ENCODE data around the gene GYS1.

Gene GYS1

GRCh38 chr19:48988860-48989259 lies 4.2 kb downstream of the GYS1 start:
- no peak for DNase-seq (ENCODE audit: low read depth)

GRCh38 chr19:48988286-48988685 lies 4.8 kb downstream of the GYS1 start:
- no peak for DNase-seq (ENCODE audit: low read depth)

GRCh38 chr19:48987323-48987722 lies 5.8 kb downstream of the GYS1 start:
- DNase-seq (ENCODE audit: low read depth): no peak

DNA sequence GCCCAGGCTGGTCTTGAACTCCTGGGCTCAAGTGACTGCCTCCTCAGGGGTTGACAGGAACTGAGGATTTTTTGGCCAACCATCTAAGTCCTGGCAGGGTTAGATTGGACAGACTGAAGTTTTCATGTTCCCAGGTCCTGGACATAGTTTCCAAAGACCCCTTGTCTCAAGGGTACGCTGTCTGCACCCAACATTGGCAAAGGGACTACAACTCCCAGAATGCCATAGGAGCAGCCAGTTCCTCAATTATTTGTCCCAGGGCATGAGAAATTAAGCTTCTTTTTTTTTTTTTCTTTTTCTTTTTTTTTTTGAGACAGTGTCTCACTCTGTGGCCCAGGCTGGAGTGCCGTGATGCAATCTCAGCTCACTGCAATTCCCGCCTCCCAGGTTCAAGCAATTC lies 6.9 kb downstream of the GYS1 start:
- no peak for DNase-seq (ENCODE audit: low read depth)

- no peak for DNase-seq (ENCODE audit: low read depth)
Observed at GRCh38 chr19:48985711-48986110, 7.4 kb downstream of the GYS1 start.

DNA sequence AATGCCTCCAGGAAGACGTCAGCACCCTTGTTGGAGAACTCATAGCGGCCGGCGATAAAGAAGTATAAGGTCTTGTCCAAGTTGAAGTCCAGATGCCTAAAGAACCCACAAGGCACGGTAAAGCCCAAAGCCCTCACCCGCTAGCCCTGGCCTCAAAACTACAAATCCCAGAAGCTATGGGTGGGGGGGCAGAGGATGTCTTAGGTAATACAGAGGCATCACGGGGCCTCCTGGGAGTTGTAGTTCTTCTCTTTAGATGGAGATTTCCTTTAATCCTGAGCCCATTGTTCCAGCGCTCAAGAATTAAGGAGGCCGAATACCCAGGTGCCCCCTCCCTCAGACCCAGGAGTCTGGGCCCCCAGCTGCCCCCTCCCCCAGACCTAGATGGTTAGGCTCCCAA lies 10.8 kb downstream of the GYS1 start:
- no peak for DNase-seq (ENCODE audit: low read depth)

DNA sequence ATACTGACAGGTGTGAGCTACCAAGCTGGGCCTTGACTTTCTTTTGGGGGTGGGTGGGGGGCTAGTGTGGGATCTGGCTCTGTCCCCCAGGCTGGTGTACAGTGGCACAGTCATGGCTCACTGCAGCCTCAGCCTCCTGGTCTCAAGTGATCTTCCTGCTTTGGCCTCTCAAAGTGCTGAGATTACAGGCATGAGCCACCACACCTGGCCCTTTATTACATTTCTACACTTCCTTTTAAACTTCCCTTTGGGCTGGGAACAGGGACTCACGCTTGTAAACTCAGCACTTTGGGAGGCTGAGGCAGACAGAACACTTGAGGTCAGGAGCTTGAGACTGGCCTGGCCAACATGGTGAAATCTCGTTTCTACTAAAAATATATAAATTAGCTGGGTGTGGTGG lies 16.0 kb downstream of the GYS1 start:
- no peak for DNase-seq (ENCODE audit: low read depth)

GRCh38 chr19:48975947-48976847 lies 16.9 kb downstream of the GYS1 start:
- no peak for DNase-seq (ENCODE audit: low read depth)

GRCh38 chr19:48970923-48971395 lies 22.1 kb downstream of the GYS1 start:
- DNase-seq (ENCODE audit: low read depth): peak; percentile 70

- no peak for DNase-seq (ENCODE audit: low read depth)
Observed at GRCh38 chr19:48970139-48970766, 22.9 kb downstream of the GYS1 start.

DNA sequence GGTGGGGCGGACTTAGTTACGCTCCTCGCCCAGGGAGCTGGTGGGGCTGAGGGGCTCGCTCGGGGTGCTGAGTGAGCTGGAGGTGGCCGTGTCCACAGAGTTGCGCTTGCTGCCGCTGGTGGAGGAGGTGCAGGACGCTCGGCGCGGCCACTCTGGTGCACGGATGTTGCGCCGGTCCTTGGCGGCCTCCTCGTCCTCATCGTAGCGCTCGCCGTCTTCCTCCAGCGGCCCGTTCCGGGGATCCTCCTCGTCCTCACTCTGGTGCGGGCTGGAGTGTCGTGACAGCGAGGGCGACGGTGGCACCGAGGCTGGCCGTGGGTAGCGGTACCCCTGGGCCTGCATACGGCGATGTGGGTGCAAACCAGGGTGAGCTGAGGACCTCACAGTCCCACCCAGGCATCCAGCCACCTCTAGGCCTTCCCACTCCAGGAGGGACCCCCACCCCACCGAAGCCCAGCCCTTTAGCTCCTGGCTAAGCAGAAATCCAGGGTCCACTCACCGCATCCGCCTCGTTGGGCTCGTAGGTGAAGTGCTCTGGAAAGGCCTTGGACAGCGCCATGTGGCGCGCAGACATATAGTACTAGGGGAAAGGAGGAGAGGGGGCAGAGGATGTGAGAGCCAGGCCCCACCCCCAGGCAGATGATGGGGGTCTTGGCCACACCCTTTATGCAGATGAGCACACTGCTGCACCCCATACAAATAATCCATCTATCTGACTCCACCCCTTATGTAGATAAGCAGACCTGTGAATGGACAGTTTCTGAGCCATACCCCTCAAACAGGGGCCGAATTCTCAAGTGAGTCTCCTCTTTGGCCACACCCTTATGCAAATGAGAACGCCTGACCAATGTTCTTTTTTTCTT lies 23.6 kb downstream of the GYS1 start:
- no peak for DNase-seq (ENCODE audit: low read depth)

GRCh38 chr19:48968813-48969218 lies 24.3 kb downstream of the GYS1 start:
- DNase-seq (ENCODE audit: low read depth): no peak

DNA sequence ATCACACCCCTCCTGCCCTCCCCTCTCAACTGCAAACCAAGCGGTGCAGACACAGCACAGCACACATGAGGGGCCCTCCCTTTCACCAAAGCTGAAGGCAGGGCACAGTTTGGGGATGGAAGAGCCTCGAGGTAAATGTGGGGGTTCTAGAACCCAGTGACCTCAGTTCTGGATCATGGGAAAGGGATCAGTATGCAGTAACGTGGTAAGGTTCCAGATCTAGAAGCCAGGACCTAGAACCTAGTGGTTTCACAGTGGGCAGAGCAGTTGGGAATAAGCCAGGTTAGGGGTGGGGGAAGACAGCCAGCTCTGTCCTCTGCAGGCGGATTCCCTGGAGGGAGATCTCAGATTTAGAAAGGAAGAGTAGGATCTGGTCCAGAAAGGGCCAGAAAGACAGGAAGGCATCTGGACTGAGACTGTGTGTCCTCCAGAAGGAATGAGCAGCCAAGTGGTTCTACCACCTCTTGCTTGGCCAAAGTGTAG lies 24.9 kb downstream of the GYS1 start:
- no peak for DNase-seq (ENCODE audit: low read depth)

GRCh38 chr19:48967346-48968178 lies 25.5 kb downstream of the GYS1 start:
- no peak for DNase-seq (ENCODE audit: low read depth)

- no peak for DNase-seq (ENCODE audit: low read depth)
Observed at GRCh38 chr19:48966541-48967345, 26.4 kb downstream of the GYS1 start.

DNA sequence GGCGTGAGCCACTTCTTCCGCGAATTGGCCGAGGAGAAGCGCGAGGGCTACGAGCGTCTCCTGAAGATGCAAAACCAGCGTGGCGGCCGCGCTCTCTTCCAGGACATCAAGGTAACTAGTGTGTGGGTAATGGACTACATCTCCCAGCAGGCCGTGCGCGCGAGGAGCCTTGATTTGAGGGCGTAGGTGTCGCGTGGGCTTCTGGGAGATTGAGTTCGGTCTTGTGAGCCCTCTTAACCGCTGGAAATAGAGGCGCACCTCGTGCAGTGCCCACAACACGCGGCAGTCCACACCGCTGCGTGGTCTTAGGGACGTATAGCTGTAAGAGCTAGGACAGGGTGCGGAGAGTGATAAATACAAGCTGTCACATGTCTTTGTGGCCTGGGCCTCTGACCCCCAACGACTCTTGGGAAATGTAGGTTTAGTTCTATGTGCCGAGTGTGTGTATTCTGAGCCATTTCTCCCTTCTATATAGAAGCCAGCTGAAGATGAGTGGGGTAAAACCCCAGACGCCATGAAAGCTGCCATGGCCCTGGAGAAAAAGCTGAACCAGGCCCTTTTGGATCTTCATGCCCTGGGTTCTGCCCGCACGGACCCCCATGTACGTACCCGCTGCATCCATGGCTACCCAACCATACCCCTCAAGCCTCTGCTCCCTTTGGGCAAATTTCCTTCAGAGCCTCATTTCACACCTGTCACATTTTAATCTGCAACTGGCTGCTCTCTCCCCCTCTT lies 27.1 kb downstream of the GYS1 start:
- DNase-seq (ENCODE audit: low read depth): peak; percentile 83

GRCh38 chr19:48965040-48965805 lies 27.9 kb downstream of the GYS1 start, which contains the start of gene FTL:
FTL (plus strand) TSS chr19:48965309; CDS start chr19:48965508, 199 bp downstream.
- DNase-seq (ENCODE audit: low read depth): peak; percentile 76

- DNase-seq (ENCODE audit: low read depth): no peak
Observed at GRCh38 chr19:48964205-48965039, 28.7 kb downstream of the GYS1 start.

Data from stimulated activated CD8-positive, alpha-beta memory T cell treated with anti-CD3 and anti-CD28 coated beads, Interleukin-12 subunit alpha, Interleukin-12 subunit beta, amount 100 ng/mL, for 1 hour (primary cell).